ENCODE results near the gene TSR3.

GRCh38 chr16:1367486-1368174 lies 16.0 kb upstream of the TSR3 start:
- no peak for TF ChIP-seq CTCF (IDR thresholded peaks at IDR 0.05)
- TF ChIP-seq POLR2A (IDR thresholded peaks at IDR 0.05): no peak

Data from heart left ventricle (tissue), 13 donors.